HEK293 (cell line): ENCODE data around the gene TMEM41A.

Experiments used
- CTCF ChIA-PET: fragments of 350-600 bp; formaldehyde crosslinking; extraction: SDS; loops from one replicate; lab custom pipeline; 2021; ENCODE audit warnings: antibody characterized with exemption; lab: Yijun Ruan, JAX
- POLR2A ChIA-PET: fragments of 300-600 bp; formaldehyde crosslinking; extraction: SDS; loops from one replicate; lab custom pipeline; 2020; ENCODE audit warnings: antibody characterized with exemption, inconsistent platforms; lab: Yijun Ruan, JAX
- H3K27ac ChIP-seq: fragments of 200-500 bp; sonication (Bioruptor generic); 2 replicates; pipeline ENCODE4 v1.5.1; 2014; ENCODE audit warnings: low read depth, low read length, control low read depth, inconsistent platforms; ENCODE audit errors: extremely low read depth
- H3K36me3 ChIP-seq, 2 experiments: fragments of 200-500 bp in 1 of 2; sonication (Bioruptor generic) in 1 of 2; 1 replicate in 1 of 2; 2 replicates in 1 of 2; pipeline ENCODE4 v1.5.1; 2014 to 2017; ENCODE audit warnings: inconsistent platforms in 2 of 2, low read length in 2 of 2; ENCODE audit not compliant: control insufficient read depth in 2 of 2, insufficient read depth in 1 of 2
- H3K4me1 ChIP-seq: fragments of 200-500 bp; sonication (Bioruptor generic); 2 replicates; pipeline ENCODE4 v1.5.1; 2014; ENCODE audit warnings: mild to moderate bottlenecking, low read length, inconsistent platforms; ENCODE audit not compliant: control insufficient read depth, insufficient read depth
- H3K4me3 ChIP-seq: 2 replicates; pipeline ENCODE4 v1.5.1; 2011; ENCODE audit warnings: low read depth, mild to moderate bottlenecking, control low read depth, low read length, moderate library complexity
- H3K9me3 ChIP-seq: fragments of 200-500 bp; sonication (Bioruptor generic); 2 replicates; pipeline ENCODE4 v1.5.1; 2014; ENCODE audit warnings: low read depth, low read length, inconsistent platforms; ENCODE audit not compliant: control insufficient read depth, insufficient read depth
- SP3 ChIP-seq: fragments of 450-650 bp; formaldehyde crosslinking; IDR thresholded peaks from 2 replicates; pipeline ENCODE4 v1.5.1; 2016; ENCODE audit warnings: missing biosample characterization, missing genetic modification characterization
- TCF7L2 ChIP-seq: IDR thresholded peaks from 2 replicates; pipeline ENCODE4 v1.6.1; 2011; ENCODE audit warnings: low read depth, mild to moderate bottlenecking, inconsistent platforms, low read length, moderate library complexity, borderline replicate concordance
- TRIM28 ChIP-seq: IDR thresholded peaks from 2 replicates; pipeline ENCODE4 v1.6.1; 2011; ENCODE audit warnings: low read length, control low read depth, borderline replicate concordance
- ZBTB11 ChIP-seq: fragments of 450-650 bp; formaldehyde crosslinking; conservative IDR thresholded peaks from 2 replicates; pipeline ENCODE4 v1.5.1; 2016; ENCODE audit warnings: low read depth, missing biosample characterization, missing genetic modification characterization
- ZBTB21 ChIP-seq: fragments of 450-650 bp; formaldehyde crosslinking; IDR thresholded peaks from 2 replicates; pipeline ENCODE4 v1.5.1; 2017; ENCODE audit warnings: missing biosample characterization, missing genetic modification characterization
- ZBTB49 ChIP-seq: fragments of 450-650 bp; formaldehyde crosslinking; IDR thresholded peaks from 2 replicates; pipeline ENCODE4 v1.5.1; 2016; ENCODE audit warnings: missing biosample characterization, missing genetic modification characterization, low read depth
- ZNF140 ChIP-seq: fragments of 450-650 bp; formaldehyde crosslinking; IDR thresholded peaks from 2 replicates; pipeline ENCODE4 v1.5.1; 2016; ENCODE audit warnings: missing biosample characterization, missing genetic modification characterization
- ZNF214 ChIP-seq: fragments of 450-650 bp; formaldehyde crosslinking; IDR thresholded peaks from 2 replicates; pipeline ENCODE4 v1.5.1; 2017; ENCODE audit warnings: missing biosample characterization, mild to moderate bottlenecking, missing genetic modification characterization, borderline replicate concordance
- ZNF239 ChIP-seq: fragments of 450-650 bp; formaldehyde crosslinking; IDR thresholded peaks from 2 replicates; pipeline ENCODE4 v1.5.1; 2016; ENCODE audit warnings: missing biosample characterization, missing genetic modification characterization
- ZNF302 ChIP-seq: fragments of 450-650 bp; formaldehyde crosslinking; IDR thresholded peaks from 2 replicates; pipeline ENCODE4 v1.5.1; 2016; ENCODE audit warnings: missing biosample characterization, missing genetic modification characterization, low read depth
- ZNF311 ChIP-seq: fragments of 450-650 bp; formaldehyde crosslinking; IDR thresholded peaks from 2 replicates; pipeline ENCODE4 v1.5.1; 2017; ENCODE audit warnings: missing biosample characterization, missing genetic modification characterization, borderline replicate concordance
- ZNF433 ChIP-seq: fragments of 450-650 bp; formaldehyde crosslinking; IDR thresholded peaks from 2 replicates; pipeline ENCODE4 v1.5.1; 2016; ENCODE audit warnings: missing biosample characterization, missing genetic modification characterization, low read depth
- ZNF473 ChIP-seq: fragments of 450-650 bp; formaldehyde crosslinking; IDR thresholded peaks from 2 replicates; pipeline ENCODE4 v1.5.1; 2017; ENCODE audit warnings: missing biosample characterization, missing genetic modification characterization
- ZNF555 ChIP-seq: fragments of 450-650 bp; formaldehyde crosslinking; conservative IDR thresholded peaks from 2 replicates; pipeline ENCODE4 v1.5.1; 2017; ENCODE audit warnings: missing biosample characterization, mild to moderate bottlenecking, missing genetic modification characterization, inconsistent platforms
- ZNF560 ChIP-seq: fragments of 450-650 bp; formaldehyde crosslinking; IDR thresholded peaks from 2 replicates; pipeline ENCODE4 v1.5.1; 2017; ENCODE audit warnings: missing biosample characterization, missing genetic modification characterization, borderline replicate concordance
- ZNF561 ChIP-seq: fragments of 450-650 bp; IDR thresholded peaks from 2 replicates; pipeline ENCODE4 v1.5.1; 2018; ENCODE audit warnings: missing biosample characterization, missing genetic modification characterization, borderline replicate concordance
- ZNF660 ChIP-seq: fragments of 450-650 bp; IDR thresholded peaks from 2 replicates; pipeline ENCODE4 v1.5.1; 2018; ENCODE audit warnings: missing biosample characterization, mild to moderate bottlenecking, missing genetic modification characterization
- ZNF76 ChIP-seq: fragments of 450-650 bp; formaldehyde crosslinking; IDR thresholded peaks from 2 replicates; pipeline ENCODE4; 2016; ENCODE audit warnings: low read depth, missing biosample characterization, missing genetic modification characterization, borderline replicate concordance
- ZNF791 ChIP-seq: fragments of 450-650 bp; formaldehyde crosslinking; IDR thresholded peaks from 2 replicates; pipeline ENCODE4 v1.5.1; 2016; ENCODE audit warnings: missing biosample characterization, missing genetic modification characterization
- TF ChIP-seq, protein P1 (sequence below): fragments of 450-650 bp; formaldehyde crosslinking; IDR thresholded peaks from 2 replicates; pipeline ENCODE4 v1.5.1; 2016; ENCODE audit warnings: missing biosample characterization, missing genetic modification characterization

TMEM41A gene

DNA sequence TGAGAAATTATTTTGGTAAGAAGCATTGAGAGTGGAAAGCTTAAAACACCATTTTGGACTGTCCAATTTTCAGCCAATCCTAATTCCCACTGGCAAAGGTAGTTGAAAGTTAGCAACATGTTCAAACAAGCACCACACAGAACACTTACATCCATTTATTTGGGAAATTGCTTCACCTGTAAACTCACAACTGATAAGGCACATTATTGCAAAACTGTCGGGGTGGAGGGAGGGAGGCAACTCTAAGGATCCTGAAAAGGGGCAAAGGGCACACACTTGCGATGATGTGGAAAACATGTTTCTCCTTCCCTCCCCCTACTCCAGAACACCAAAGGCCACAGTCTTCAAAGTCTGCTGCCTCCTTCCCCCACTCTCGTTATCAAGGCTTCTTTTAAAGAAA lies 9.4 kb downstream of the TMEM41A start (continued):
- TF ChIP-seq ZNF311 (tag by site-specific recombination), result no peak
- TF ChIP-seq ZNF140 (tag by site-specific recombination), result no peak
- no peak for TF ChIP-seq ZBTB11 (tag by site-specific recombination)

- Histone ChIP-seq H3K36me3 (peaks cover 4 to 70% of the 10 kb centered on the region in 2 experiments; a peak in 2 of 3 replicates), H3K4me1 (no peaks in the 10 kb centered on the region), H3K27ac (no peak overlapping the region), H3K4me3 (no peak overlapping the region), H3K9me3 (no peaks in the 10 kb centered on the region)
- ChIA-PET CTCF (interaction anchor here (0.6 to 0.8 kb wide), 3 partner anchors 12 to 87 kb away, joined by 3 to 8 read pairs (median 3); no protein-coding TSS in a partner anchor), POLR2A (no interaction called here)
- TF ChIP-seq ZNF560 (tag by site-specific recombination) (no peak), ZNF561 (tag by site-specific recombination) (no peak), SP3 (no peak), ZNF555 (tag by site-specific recombination) (no peak), ZNF473 (no peak), ZNF791 (no peak), ZNF660 (tag by site-specific recombination) (no peak), ZNF76 (tag by site-specific recombination) (no peak), ZNF239 (tag by site-specific recombination) (no peak), ZBTB49 (no peak), ZNF214 (no peak), TCF7L2 (no peak), TRIM28 (no peak), ZNF433 (tag by site-specific recombination) (no peak), ZNF302 (tag by site-specific recombination) (no peak), ZNF140 (tag by site-specific recombination) (no peak), ZBTB21 (no peak), ZBTB11 (tag by site-specific recombination) (no peak)
- TF ChIP-seq, protein P1, sequence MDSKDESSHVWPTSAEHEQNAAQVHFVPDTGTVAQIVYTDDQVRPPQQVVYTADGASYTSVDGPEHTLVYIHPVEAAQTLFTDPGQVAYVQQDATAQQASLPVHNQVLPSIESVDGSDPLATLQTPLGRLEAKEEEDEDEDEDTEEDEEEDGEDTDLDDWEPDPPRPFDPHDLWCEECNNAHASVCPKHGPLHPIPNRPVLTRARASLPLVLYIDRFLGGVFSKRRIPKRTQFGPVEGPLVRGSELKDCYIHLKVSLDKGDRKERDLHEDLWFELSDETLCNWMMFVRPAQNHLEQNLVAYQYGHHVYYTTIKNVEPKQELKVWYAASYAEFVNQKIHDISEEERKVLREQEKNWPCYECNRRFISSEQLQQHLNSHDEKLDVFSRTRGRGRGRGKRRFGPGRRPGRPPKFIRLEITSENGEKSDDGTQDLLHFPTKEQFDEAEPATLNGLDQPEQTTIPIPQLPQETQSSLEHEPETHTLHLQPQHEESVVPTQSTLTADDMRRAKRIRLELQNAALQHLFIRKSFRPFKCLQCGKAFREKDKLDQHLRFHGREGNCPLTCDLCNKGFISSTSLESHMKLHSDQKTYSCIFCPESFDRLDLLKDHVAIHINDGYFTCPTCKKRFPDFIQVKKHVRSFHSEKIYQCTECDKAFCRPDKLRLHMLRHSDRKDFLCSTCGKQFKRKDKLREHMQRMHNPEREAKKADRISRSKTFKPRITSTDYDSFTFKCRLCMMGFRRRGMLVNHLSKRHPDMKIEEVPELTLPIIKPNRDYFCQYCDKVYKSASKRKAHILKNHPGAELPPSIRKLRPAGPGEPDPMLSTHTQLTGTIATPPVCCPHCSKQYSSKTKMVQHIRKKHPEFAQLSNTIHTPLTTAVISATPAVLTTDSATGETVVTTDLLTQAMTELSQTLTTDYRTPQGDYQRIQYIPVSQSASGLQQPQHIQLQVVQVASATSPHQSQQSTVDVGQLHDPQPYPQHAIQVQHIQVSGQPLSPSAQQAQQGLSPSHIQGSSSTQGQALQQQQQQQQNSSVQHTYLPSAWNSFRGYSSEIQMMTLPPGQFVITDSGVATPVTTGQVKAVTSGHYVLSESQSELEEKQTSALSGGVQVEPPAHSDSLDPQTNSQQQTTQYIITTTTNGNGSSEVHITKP (tag by site-specific recombination), result no peak
These were observed 10.4 kb downstream of the TMEM41A start for GRCh38 chr3:185488465-185488864.
